DMS53 (cell line): ENCODE results near the gene KATNA1.
"Not testable (repeated sequence)": the region's sequence is repeated elsewhere in the genome, so short reads cannot be mapped to it uniquely, and the experiment has no call there.

Experiments
- DNase-seq: peaks from one replicate; lab custom pipeline; 2025; lab: John Stamatoyannopoulos, UW

KATNA1 gene

GRCh38 chr6:149648148-149649145, at the start of gene KATNA1:
Gene KATNA1, minus strand, starts transcription at chr6:149648714. Its CDS starts 10,167 bp downstream, at chr6:149638547.
- peak; percentile 96 for DNase-seq

DNA sequence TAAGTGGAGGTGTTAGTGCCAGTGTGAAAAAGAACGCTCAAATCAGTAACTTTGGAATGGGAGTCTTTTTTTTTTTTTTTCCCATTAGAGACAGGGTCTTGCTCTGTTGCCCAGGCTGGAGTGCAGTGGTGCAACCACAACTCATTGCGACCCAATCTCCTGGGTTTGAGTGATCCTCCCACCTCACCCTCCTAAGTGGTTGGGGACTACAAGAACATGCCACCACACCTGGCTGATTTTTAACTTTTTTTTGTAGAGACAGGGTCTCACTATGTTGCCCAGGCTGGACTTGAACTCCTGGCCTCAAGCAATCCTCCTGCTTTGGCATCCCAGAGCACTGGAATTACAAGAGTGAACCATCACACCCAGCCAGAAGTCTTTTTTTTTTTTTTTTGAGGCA, 49.7 kb upstream of the KATNA1 start:
- no peak for DNase-seq

- no peak for DNase-seq
Measured at GRCh38 chr6:149696901-149697300, 48.4 kb upstream of the KATNA1 start.

DNA sequence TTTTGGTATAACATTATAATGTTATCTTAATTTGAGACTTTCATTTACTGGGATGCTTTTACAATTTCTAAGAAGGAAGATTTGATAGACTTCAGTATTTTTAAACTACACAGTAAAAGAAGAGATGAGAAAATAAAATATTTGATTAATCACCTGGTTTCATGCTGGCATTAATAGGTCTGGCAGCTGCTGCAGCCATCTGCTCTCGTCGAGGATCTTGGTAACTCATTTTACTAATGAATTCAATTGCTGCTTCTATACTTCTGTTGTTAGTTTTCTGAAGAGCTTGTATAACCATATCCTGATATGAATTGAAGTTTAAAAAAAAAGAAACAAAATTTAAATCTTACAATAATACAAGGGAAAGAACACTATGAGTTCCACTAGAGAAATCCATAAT, 46.4 kb upstream of the KATNA1 start:
- no peak for DNase-seq

- DNase-seq = no peak
Measured at GRCh38 chr6:149691201-149691600, 42.7 kb upstream of the KATNA1 start.

GRCh38 chr6:149686230-149686629, 37.7 kb upstream of the KATNA1 start:
- DNase-seq = no peak

DNA sequence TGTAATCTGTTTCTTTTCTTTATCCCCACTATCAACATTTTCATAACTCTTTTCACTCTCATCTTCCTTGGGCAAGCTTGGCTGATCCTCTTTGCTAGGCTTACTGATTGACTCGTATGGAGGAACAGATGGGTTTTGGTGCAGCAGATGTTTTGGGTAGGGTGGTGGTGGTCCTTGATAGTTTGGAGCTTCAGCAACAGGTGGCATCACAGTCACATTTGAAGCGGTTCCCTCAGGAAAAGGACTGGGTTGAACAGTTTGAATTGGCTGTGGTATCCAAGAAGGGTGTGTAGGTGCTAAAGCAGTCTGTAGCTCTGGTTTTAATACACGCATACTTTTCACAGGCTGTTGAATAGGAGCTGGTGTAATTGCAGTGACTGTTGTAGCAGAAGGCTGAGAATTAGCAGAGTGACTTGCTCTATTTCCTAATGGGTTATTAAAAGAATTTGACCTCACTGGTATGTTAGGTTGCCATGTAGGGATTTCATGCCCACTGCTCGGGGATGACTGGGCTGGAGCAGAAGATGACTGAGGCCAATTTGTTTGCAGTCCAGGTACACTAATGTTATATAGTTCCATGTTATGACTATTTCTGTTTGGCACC, 34.8 kb upstream of the KATNA1 start:
- no peak for DNase-seq

DNA sequence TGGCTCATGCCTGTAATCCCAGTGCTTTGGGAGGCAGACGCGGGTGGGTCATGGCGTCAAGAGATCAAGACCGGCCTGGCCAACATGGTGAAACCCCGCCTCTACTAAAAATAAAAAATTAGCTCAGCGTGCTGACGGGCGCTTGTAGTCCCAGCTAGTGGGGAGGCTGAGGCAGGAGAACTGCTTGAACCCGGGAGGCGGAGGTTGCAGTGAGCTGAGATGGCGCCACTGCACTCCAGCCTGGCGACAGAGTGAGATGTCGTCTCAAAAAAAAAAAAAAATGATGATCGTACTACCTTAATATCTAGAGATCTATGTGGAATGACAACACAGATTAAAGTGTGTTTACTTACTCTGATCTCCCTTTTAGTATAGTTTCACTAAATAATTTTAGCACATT, 33.3 kb upstream of the KATNA1 start:
- DNase-seq = not testable (repeated sequence)

GRCh38 chr6:149681209-149681608, 32.7 kb upstream of the KATNA1 start:
- DNase-seq = no peak

DNA sequence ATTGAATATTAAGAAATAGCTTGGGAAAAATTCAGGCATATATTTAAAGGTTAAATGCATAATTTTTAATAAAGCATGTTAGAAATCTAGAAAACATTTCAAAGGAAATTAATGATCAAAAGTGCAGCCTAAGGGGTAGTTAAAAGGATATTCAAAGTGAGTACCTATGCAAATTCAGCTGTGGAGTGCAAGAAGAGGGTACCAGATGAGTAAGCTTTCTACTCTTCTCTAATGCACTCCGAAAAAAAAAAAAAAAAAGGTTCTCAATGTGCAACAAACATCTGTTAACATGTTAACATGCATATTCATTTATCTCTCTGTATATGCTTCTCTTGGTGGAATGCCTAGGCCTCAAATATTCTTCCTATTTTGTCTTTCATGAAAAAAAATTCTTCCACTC, 32.0 kb upstream of the KATNA1 start:
- no peak for DNase-seq

- not testable (repeated sequence) for DNase-seq
Measured at GRCh38 chr6:149672265-149672664, 23.8 kb upstream of the KATNA1 start.

- DNase-seq = no peak
Measured at GRCh38 chr6:149660028-149660427, 11.5 kb upstream of the KATNA1 start.

GRCh38 chr6:149657441-149657840, 8.9 kb upstream of the KATNA1 start:
- no peak for DNase-seq

DNA sequence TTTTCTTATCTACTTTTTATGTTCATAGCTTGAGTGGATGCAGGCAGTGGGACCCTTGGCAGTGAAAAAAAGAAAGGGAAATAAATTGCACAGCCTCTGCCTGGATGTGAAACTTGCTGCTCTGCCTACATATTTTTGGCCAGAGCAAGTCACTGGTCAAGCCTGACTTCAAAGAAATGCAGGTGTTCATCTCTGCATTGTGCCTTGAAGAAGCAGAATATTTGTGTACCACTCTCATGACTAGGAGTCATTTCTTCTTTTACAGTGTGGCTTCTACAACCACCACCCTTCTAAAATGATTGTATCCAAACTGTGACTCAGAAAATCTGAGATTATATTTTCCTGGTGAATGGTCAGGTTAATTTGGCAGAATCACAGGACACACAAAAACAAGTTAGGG, 2.5 kb upstream of the KATNA1 start:
- no peak for DNase-seq

- no peak for DNase-seq
Measured at GRCh38 chr6:149646599-149646998, 1.9 kb downstream of the KATNA1 start.

GRCh38 chr6:149642829-149643580, 5.5 kb downstream of the KATNA1 start:
- no peak for DNase-seq

DNA sequence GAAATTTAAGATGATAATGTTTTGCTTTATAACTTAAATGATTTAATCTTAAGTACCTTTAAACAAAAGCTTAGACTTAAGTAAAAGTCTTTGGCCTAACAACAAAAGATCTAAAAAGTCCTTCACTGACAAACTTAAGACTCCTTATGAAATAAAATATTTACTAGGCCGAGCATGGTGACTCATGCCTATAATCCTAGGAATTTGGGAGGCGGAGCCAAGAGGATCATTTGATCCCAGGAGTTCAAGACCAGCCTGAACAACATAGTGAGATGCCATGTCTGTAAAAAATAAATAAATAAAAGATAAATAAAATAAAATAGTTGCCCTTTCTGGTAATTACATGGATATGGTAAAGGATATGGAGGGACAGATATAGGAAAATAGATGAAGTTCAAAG, 12.4 kb downstream of the KATNA1 start:
- no peak for DNase-seq

GRCh38 chr6:149634315-149634714, 14.2 kb downstream of the KATNA1 start:
- DNase-seq = no peak

DNA sequence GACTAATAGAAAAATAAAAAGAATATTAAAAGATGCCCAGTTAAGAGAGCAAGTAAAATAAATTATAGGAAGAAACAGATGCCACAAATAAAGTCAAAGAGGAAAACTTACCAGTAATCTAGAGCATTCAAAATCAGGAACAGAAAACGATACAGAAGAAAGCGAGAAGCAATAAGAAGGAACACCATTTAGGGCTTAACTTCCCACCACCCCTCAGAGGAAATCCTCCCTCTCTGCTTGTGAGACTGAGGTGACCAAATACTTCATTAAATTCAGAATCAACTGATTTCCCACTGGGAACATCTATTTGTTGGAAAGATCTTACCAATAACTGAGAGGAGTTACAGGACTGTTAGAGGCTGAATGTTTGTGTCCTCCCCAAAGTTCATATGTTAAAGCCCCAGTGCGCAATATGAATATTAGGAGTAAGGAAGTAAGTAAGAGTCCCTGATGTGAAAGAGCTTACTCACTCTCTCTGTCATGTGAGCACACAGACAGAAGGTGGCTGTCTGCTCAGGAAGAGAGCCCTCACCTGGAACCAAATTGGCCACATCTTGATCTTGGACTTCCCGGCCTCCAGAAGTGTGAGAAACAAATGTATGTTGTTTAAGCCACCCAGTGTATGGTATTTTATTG, 19.5 kb downstream of the KATNA1 start:
- DNase-seq = peak; percentile 13

GRCh38 chr6:149627672-149628071, 20.8 kb downstream of the KATNA1 start:
- no peak for DNase-seq

DNA sequence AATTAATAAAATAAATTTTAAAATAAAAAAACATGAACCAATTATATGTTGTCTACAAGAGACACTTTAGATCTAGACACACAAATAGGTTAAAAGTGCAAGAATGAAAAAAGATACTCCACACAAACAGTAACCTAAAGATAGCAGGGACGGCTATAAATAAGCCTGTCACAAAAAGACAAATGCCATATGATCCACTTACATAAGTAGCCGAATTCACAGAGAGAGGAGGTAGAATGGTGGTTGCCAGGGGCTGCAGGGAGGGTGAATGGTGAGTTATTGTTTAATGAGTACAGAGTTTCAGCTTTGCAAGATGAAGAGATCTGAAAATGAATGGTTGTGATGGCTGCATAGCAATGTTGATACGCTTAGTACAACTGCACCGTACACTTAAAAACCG, 32.7 kb downstream of the KATNA1 start:
- no peak for DNase-seq

DNA sequence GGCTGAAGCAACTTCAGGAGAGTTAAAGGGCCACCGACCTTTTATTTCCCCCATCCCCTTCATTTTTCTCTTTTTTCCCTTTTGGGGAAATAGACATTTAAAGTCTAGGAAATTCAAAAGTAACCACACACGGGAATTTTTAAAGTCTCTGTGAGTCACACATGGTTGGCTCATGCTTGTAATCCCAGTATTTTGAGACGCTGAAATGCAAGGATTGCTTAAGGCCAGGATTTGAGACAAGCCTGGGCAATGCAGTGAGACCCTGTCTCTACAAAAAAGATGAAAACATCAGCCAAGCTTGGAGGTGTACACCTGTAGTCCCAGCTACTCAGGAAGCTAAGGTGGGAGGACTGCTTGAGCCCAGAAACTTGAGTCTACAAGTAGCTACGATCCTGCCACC, 34.2 kb downstream of the KATNA1 start:
- no peak for DNase-seq
